ENCODE measurements around the gene VEPH1. TPM values are rescaled to one million over a fixed set of nuclear protein-coding genes. Genes with fewer than 3 reads are reported as not detected.

VEPH1 gene
- total and polyA plus RNA-seq, 11 donors, result 0.40 to 0.79 (median 0.45) TPM; not detected in 6

- Histone ChIP-seq H3K36me3 (no peaks in the 10 kb centered on the region), H3K27me3 (no peaks in the 10 kb centered on the region), H3K9me3 (no peaks in the 10 kb centered on the region), H3K27ac (no peak overlapping the region), H3K4me3 (no peak overlapping the region), H3K4me1 (no peaks in the 10 kb centered on the region)
- WGBS, 4 donors, result 74 to 81% (median 77%) methylated on average over 2 of the region's 2 CpGs
- ATAC-seq (no peak), DNase-seq (no peak)
- intact Hi-C loops (cut with DNase I), result no loop called here
- TF ChIP-seq CTCF (IDR thresholded peaks at IDR 0.05), result no peak
- TF ChIP-seq POLR2A (IDR thresholded peaks at IDR 0.05), result no peak
Observed at GRCh38 chr3:157417247-157417646, 86.0 kb downstream of the VEPH1 start.

DNA sequence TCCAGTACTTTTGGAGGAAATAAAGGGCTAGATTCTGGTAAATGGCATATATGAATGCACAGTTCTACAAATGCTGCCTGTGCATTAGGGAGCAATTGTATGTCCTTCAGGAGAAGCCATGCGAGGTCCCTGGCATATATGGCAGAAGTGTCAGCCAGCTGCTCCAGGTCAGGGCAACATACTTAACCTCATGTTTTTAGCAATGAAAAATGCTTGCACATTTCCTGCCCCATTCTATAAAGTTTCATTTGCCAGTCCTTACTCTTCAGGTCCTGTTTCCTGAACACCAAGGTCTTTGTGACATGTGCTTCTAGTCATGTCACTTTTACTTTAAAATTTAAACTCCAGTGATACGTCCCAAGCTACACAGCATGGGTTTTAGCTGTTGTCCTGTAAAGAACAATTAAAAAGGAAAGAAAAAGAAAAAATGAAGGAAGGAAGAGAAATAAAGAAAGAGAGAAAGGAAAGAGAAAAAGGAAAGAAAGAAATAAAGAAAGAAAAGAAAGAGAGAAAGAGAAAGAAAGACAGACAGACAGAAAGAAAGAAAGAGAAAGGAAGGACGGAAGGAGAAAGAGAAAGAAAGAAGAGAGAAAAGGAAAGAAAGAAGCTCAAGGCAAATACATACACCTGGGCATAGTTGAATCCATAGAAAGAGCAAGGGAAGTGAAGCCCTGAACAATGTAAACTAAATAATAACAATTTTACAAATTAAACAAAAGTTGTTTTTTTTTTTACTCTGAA lies 86.7 kb downstream of the VEPH1 start:
- 71 to 81% (median 78%) methylated on average over 3 of the region's 3 CpGs for WGBS, 4 donors

DNA sequence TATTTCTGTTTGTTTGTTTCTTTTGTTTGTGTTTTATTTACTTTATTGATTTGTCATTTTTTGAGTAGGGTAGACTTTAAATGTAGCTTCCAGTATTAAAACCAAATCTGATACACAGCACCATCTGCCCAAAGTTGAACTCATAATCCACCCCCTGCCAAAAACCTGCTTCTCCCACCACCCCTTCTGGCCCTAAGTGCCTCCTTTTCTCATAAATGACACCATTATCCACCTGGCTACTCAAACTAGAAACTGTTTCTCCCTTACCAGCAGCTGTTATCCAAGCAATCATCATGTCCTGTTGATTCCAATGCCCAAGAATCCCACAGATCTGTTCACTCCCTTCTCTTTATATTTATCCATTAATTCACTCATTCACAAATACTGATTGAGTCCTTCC lies 88.4 kb downstream of the VEPH1 start:
- intact Hi-C loops (cut with DNase I), result no loop called here
- H3K27me3 ChIP-seq, result no peaks in the 10 kb centered on the region

More for the DNA sequence above, 86.7 kb downstream of the VEPH1 start:
- Histone ChIP-seq H3K4me1 (no peaks in the 10 kb centered on the region), H3K27ac (no peak overlapping the region), H3K36me3 (no peaks in the 10 kb centered on the region), H3K27me3 (no peaks in the 10 kb centered on the region), H3K4me3 (no peak overlapping the region), H3K9me3 (no peaks in the 10 kb centered on the region)
- intact Hi-C loops (cut with DNase I), result no loop called here
- DNase-seq, result no peak
- TF ChIP-seq CTCF (IDR thresholded peaks at IDR 0.05), result no peak
- no peak for TF ChIP-seq POLR2A (IDR thresholded peaks at IDR 0.05)
- no peak for ATAC-seq

More for the DNA sequence above, 88.4 kb downstream of the VEPH1 start:
- DNase-seq (no peak), ATAC-seq (no peak)
- no peaks in the 10 kb centered on the region for H3K9me3 ChIP-seq
- no peaks in the 10 kb centered on the region for H3K36me3 ChIP-seq
- no peak overlapping the region for H3K27ac ChIP-seq
- TF ChIP-seq POLR2A (IDR thresholded peaks at IDR 0.05), result no peak
- no peak for TF ChIP-seq CTCF (IDR thresholded peaks at IDR 0.05)
- no peak overlapping the region for H3K4me3 ChIP-seq
- H3K4me1 ChIP-seq, result no peaks in the 10 kb centered on the region
